Measurements from ENCODE around the gene SF3B6. TPM values are rescaled to one million over a fixed set of nuclear protein-coding genes. Genes with fewer than 3 reads are reported as not detected.

The SF3B6 gene
- total and polyA plus RNA-seq, 9 of the 15 experiments (the other 6 are each of a cell fraction or from before 2014, with no cell fraction given): 146 to 591 (median 295) TPM

- TF ChIP-seq TEAD4 (IDR thresholded peaks at IDR 0.05; ENCODE audit: low read length) (no peak), TEAD4 (CRISPR knock-in tag; IDR thresholded peaks at IDR 0.05; ENCODE audit: borderline replicate concordance) (no peak), GTF2A2 (tag; IDR thresholded peaks at IDR 0.05) (no peak), PTRF (tag; IDR thresholded peaks at IDR 0.05) (no peak), KLF10 (CRISPR knock-in tag; IDR thresholded peaks at IDR 0.05) (no peak), HCFC1 (IDR thresholded peaks at IDR 0.05; ENCODE audit: low read depth, low read length) (peak; percentile 67; the same call in 1 of the 2 replicates), SLC30A9 (CRISPR knock-in tag; IDR thresholded peaks at IDR 0.05) (no peak), CHD7 (IDR thresholded peaks at IDR 0.05; ENCODE audit: low read depth, low read length) (no peak), CTBP1 (IDR thresholded peaks at IDR 0.05; ENCODE audit: borderline replicate concordance) (peak; percentile 87), ZNF512 (tag; IDR thresholded peaks at IDR 0.05) (no peak)
- TF ChIP-seq, protein P1, sequence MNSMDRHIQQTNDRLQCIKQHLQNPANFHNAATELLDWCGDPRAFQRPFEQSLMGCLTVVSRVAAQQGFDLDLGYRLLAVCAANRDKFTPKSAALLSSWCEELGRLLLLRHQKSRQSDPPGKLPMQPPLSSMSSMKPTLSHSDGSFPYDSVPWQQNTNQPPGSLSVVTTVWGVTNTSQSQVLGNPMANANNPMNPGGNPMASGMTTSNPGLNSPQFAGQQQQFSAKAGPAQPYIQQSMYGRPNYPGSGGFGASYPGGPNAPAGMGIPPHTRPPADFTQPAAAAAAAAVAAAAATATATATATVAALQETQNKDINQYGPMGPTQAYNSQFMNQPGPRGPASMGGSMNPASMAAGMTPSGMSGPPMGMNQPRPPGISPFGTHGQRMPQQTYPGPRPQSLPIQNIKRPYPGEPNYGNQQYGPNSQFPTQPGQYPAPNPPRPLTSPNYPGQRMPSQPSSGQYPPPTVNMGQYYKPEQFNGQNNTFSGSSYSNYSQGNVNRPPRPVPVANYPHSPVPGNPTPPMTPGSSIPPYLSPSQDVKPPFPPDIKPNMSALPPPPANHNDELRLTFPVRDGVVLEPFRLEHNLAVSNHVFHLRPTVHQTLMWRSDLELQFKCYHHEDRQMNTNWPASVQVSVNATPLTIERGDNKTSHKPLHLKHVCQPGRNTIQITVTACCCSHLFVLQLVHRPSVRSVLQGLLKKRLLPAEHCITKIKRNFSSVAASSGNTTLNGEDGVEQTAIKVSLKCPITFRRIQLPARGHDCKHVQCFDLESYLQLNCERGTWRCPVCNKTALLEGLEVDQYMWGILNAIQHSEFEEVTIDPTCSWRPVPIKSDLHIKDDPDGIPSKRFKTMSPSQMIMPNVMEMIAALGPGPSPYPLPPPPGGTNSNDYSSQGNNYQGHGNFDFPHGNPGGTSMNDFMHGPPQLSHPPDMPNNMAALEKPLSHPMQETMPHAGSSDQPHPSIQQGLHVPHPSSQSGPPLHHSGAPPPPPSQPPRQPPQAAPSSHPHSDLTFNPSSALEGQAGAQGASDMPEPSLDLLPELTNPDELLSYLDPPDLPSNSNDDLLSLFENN (IDR thresholded peaks at IDR 0.05; ENCODE audit: low read depth in 2 of 2, low read length in 2 of 2): no peak
Measured at GRCh38 chr2:24084386-24085199, 8.5 kb upstream of the SF3B6 start, which contains the start of gene TP53I3 (continued).

Measured in K562 (cell line).